ENCODE results near the gene CISH. TPM values are rescaled to one million over a fixed set of nuclear protein-coding genes. Genes with fewer than 3 reads are reported as not detected.
A peak's percentile ranks its signal among the peaks of the same experiment; 100 is the strongest.

The CISH gene
- total and polyA plus RNA-seq, 9 of the 15 experiments (the other 6 are each of a cell fraction or from before 2014, with no cell fraction given), result 1.7 to 47.7 (median 18.3) TPM

DNA sequence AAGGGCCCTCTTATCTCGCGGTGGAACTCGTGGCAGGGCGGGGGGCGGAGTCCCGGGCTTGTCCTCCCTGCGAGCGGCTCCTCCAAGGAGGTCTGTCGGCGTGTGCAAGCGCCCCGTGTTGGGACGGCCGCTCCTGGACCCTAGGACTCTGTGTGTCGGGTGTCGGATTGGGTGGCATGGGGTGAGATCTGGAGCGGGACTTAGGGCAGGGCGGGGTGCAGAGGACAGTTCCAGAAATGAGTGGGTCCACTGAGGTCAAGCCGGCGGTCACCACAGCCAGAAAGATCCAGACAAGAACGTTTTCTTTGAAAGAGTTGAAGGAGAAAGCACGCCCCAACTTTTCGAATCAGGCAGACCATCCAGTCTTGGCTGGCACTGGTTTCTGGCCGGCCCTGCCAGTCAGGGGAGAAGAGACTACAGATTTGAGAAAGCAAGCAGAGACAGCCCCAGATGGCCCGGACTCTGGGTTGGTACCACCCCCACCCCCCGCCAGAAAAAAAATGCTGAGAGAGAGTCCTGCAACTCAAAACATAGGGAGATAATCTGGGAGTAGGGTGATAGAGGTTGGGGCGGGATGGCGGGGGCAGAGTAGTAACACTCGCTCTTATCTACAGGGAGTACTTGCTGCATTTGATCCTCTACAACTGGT is 784 bp upstream of the CISH start (continued):
- TF ChIP-seq, protein P1, sequence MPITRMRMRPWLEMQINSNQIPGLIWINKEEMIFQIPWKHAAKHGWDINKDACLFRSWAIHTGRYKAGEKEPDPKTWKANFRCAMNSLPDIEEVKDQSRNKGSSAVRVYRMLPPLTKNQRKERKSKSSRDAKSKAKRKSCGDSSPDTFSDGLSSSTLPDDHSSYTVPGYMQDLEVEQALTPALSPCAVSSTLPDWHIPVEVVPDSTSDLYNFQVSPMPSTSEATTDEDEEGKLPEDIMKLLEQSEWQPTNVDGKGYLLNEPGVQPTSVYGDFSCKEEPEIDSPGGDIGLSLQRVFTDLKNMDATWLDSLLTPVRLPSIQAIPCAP (CRISPR knock-in tag; IDR thresholded peaks at IDR 0.05; ENCODE audit: borderline replicate concordance), result no peak
- peak; percentile 44 for TF ChIP-seq ZFX (CRISPR knock-in tag; IDR thresholded peaks at IDR 0.05)
- TF ChIP-seq, protein P2, sequence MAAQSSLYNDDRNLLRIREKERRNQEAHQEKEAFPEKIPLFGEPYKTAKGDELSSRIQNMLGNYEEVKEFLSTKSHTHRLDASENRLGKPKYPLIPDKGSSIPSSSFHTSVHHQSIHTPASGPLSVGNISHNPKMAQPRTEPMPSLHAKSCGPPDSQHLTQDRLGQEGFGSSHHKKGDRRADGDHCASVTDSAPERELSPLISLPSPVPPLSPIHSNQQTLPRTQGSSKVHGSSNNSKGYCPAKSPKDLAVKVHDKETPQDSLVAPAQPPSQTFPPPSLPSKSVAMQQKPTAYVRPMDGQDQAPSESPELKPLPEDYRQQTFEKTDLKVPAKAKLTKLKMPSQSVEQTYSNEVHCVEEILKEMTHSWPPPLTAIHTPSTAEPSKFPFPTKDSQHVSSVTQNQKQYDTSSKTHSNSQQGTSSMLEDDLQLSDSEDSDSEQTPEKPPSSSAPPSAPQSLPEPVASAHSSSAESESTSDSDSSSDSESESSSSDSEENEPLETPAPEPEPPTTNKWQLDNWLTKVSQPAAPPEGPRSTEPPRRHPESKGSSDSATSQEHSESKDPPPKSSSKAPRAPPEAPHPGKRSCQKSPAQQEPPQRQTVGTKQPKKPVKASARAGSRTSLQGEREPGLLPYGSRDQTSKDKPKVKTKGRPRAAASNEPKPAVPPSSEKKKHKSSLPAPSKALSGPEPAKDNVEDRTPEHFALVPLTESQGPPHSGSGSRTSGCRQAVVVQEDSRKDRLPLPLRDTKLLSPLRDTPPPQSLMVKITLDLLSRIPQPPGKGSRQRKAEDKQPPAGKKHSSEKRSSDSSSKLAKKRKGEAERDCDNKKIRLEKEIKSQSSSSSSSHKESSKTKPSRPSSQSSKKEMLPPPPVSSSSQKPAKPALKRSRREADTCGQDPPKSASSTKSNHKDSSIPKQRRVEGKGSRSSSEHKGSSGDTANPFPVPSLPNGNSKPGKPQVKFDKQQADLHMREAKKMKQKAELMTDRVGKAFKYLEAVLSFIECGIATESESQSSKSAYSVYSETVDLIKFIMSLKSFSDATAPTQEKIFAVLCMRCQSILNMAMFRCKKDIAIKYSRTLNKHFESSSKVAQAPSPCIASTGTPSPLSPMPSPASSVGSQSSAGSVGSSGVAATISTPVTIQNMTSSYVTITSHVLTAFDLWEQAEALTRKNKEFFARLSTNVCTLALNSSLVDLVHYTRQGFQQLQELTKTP (IDR thresholded peaks at IDR 0.05; ENCODE audit: low read depth in 1 of 2, partially characterized antibody in 2 of 2), result no peak
- TF ChIP-seq NFATC3 (IDR thresholded peaks at IDR 0.05), result no peak
- TF ChIP-seq, protein P3, sequence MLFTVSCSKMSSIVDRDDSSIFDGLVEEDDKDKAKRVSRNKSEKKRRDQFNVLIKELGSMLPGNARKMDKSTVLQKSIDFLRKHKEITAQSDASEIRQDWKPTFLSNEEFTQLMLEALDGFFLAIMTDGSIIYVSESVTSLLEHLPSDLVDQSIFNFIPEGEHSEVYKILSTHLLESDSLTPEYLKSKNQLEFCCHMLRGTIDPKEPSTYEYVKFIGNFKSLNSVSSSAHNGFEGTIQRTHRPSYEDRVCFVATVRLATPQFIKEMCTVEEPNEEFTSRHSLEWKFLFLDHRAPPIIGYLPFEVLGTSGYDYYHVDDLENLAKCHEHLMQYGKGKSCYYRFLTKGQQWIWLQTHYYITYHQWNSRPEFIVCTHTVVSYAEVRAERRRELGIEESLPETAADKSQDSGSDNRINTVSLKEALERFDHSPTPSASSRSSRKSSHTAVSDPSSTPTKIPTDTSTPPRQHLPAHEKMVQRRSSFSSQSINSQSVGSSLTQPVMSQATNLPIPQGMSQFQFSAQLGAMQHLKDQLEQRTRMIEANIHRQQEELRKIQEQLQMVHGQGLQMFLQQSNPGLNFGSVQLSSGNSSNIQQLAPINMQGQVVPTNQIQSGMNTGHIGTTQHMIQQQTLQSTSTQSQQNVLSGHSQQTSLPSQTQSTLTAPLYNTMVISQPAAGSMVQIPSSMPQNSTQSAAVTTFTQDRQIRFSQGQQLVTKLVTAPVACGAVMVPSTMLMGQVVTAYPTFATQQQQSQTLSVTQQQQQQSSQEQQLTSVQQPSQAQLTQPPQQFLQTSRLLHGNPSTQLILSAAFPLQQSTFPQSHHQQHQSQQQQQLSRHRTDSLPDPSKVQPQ (CRISPR knock-in tag; IDR thresholded peaks at IDR 0.05; ENCODE audit: borderline replicate concordance), result no peak
- no peak for TF ChIP-seq PCBP2 (IDR thresholded peaks at IDR 0.05; ENCODE audit: low read depth, low read length, poor library complexity, severe bottlenecking)
- no peak for TF ChIP-seq SMAD3 (CRISPR knock-in tag; conservative IDR thresholded peaks at IDR 0.05)
- TF ChIP-seq, protein P4, sequence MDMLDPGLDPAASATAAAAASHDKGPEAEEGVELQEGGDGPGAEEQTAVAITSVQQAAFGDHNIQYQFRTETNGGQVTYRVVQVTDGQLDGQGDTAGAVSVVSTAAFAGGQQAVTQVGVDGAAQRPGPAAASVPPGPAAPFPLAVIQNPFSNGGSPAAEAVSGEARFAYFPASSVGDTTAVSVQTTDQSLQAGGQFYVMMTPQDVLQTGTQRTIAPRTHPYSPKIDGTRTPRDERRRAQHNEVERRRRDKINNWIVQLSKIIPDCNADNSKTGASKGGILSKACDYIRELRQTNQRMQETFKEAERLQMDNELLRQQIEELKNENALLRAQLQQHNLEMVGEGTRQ (CRISPR knock-in tag; IDR thresholded peaks at IDR 0.05), result no peak
- TF ChIP-seq ZBTB8A (IDR thresholded peaks at IDR 0.05; ENCODE audit: partially characterized antibody), result no peak
- no peak for TF ChIP-seq ZFP30 (CRISPR knock-in tag; IDR thresholded peaks at IDR 0.05; ENCODE audit: borderline replicate concordance)
- TF ChIP-seq, protein P5, sequence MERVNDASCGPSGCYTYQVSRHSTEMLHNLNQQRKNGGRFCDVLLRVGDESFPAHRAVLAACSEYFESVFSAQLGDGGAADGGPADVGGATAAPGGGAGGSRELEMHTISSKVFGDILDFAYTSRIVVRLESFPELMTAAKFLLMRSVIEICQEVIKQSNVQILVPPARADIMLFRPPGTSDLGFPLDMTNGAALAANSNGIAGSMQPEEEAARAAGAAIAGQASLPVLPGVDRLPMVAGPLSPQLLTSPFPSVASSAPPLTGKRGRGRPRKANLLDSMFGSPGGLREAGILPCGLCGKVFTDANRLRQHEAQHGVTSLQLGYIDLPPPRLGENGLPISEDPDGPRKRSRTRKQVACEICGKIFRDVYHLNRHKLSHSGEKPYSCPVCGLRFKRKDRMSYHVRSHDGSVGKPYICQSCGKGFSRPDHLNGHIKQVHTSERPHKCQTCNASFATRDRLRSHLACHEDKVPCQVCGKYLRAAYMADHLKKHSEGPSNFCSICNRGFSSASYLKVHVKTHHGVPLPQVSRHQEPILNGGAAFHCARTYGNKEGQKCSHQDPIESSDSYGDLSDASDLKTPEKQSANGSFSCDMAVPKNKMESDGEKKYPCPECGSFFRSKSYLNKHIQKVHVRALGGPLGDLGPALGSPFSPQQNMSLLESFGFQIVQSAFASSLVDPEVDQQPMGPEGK (CRISPR knock-in tag; IDR thresholded peaks at IDR 0.05; ENCODE audit: borderline replicate concordance), result no peak
- TF ChIP-seq SIN3A (IDR thresholded peaks at IDR 0.05; ENCODE audit: borderline replicate concordance in 2 of 2, control insufficient read depth in 1 of 2, low read depth in 2 of 2, low read length in 2 of 2), result peak in 1 of 2 experiments; percentile 18; a peak in 2 of 4 replicates
- no peak for TF ChIP-seq GTF2F1 (IDR thresholded peaks at IDR 0.05; ENCODE audit: low read depth, low read length)
- TF ChIP-seq TEAD1 (CRISPR knock-in tag; IDR thresholded peaks at IDR 0.05), result no peak
- TF ChIP-seq ZBTB17 (CRISPR knock-in tag; IDR thresholded peaks at IDR 0.05), result peak; percentile 59; the same call in 1 of the 2 replicates
- no peak for TF ChIP-seq BRD4 (IDR thresholded peaks at IDR 0.05)

Measured in K562 (cell line).